Keratinocyte (primary cell): ENCODE results near the gene GRM5. TPM values are rescaled to one million over a fixed set of nuclear protein-coding genes. Genes with fewer than 3 reads are reported as not detected.

Source experiments
- DNase-seq: peaks from one replicate; pipeline ENCODE4 v3.0.0-alpha.2; 2011; ENCODE audit warnings: low read depth, missing footprints, low spot score
- FAIRE-seq: peaks from 2 replicates; lab custom pipeline; 2011; peaks lifted over from hg19 to GRCh38; lab: Jason Lieb, UNC
- H2AFZ ChIP-seq: 2 replicates; pipeline ENCODE4 v1.6.0; 2012; ENCODE audit warnings: low read length, control low read depth, inconsistent platforms; ENCODE audit not compliant: control insufficient read depth
- H3K27ac ChIP-seq: 2 replicates; pipeline ENCODE4 v1.5.1; 2011; ENCODE audit warnings: low read length; ENCODE audit not compliant: control insufficient read depth, insufficient read depth
- H3K27me3 ChIP-seq: 3 replicates; pipeline ENCODE4 v1.6.0; 2011; ENCODE audit warnings: low read length; ENCODE audit not compliant: control insufficient read depth, insufficient read depth; ENCODE audit errors: extremely low read depth
- H3K36me3 ChIP-seq, 2 experiments: 2 replicates in 1 of 2; 3 replicates in 1 of 2; pipeline ENCODE4 v1.5.1; 2011; ENCODE audit warnings: low read length in 2 of 2, mild to moderate bottlenecking in 1 of 2; ENCODE audit not compliant: control insufficient read depth in 2 of 2, insufficient read depth in 2 of 2; ENCODE audit errors: extremely low read depth in 1 of 2
- H3K4me1 ChIP-seq: 3 replicates; pipeline ENCODE4 v1.5.1; 2011; ENCODE audit warnings: low read length; ENCODE audit not compliant: control insufficient read depth, insufficient read depth; ENCODE audit errors: extremely low read depth
- H3K4me2 ChIP-seq: 3 replicates; pipeline ENCODE4 v1.6.0; 2011; ENCODE audit warnings: low read depth, low read length; ENCODE audit not compliant: control insufficient read depth, insufficient read depth; ENCODE audit errors: extremely low read depth
- H3K4me3 ChIP-seq, 3 experiments: fragments of 200-600 bp in 1 of 3; sonication (generic) in 1 of 3; 2 replicates in 2 of 3; 3 replicates in 1 of 3; pipeline ENCODE4 v1.5.1; 2011 to 2016; ENCODE audit warnings: low read length in 3 of 3, mild to moderate bottlenecking in 3 of 3, control low read depth in 2 of 3, inconsistent platforms in 1 of 3, low read depth in 1 of 3, mixed read lengths in 1 of 3, mixed run types in 1 of 3, moderate library complexity in 1 of 3; ENCODE audit not compliant: control insufficient read depth in 2 of 3, insufficient read depth in 2 of 3; ENCODE audit errors: extremely low read depth in 1 of 3
- H3K79me2 ChIP-seq: 2 replicates; pipeline ENCODE4 v1.6.0; 2012; ENCODE audit warnings: low read length; ENCODE audit not compliant: control insufficient read depth, insufficient read depth
- H3K9ac ChIP-seq: 3 replicates; pipeline ENCODE4 v1.6.0; 2011; ENCODE audit warnings: low read length; ENCODE audit not compliant: control insufficient read depth, insufficient read depth; ENCODE audit errors: extremely low read depth
- H3K9me1 ChIP-seq: 3 replicates; pipeline ENCODE4 v1.6.0; 2011; ENCODE audit warnings: low read length; ENCODE audit not compliant: control insufficient read depth, insufficient read depth; ENCODE audit errors: extremely low read depth
- H3K9me3 ChIP-seq: 2 replicates; pipeline ENCODE4 v1.5.1; 2012; ENCODE audit warnings: low read depth, low read length; ENCODE audit not compliant: control insufficient read depth
- H4K20me1 ChIP-seq: 3 replicates; pipeline ENCODE4 v1.6.0; 2011; ENCODE audit warnings: low read length; ENCODE audit not compliant: control insufficient read depth, insufficient read depth; ENCODE audit errors: extremely low read depth
- CTCF ChIP-seq, 3 experiments: IDR thresholded peaks in 1 of 3; conservative IDR thresholded peaks in 1 of 3; optimal IDR thresholded peaks in 1 of 3; 2 replicates in 2 of 3; 3 replicates in 1 of 3; pipeline versions ENCODE3 to v1.5.1; 2011; ENCODE audit warnings: low read length in 3 of 3, mild to moderate bottlenecking in 3 of 3, moderate library complexity in 2 of 3, control low read depth in 1 of 3, inconsistent platforms in 1 of 3; ENCODE audit not compliant: insufficient read depth in 2 of 3; ENCODE audit errors: extremely low read depth in 1 of 3
- EZH2 ChIP-seq: IDR thresholded peaks from one replicate; pipeline ENCODE4 v1.6.1; 2012; ENCODE audit warnings: inconsistent platforms, mild to moderate bottlenecking, low read length, moderate library complexity
- dilution Hi-C: fragments of 300-500 bp; cut with MboI; formaldehyde crosslinking; loops from one replicate; pipeline ENCODE4 v1.7.0; 2020; ENCODE audit warnings: low sequenced_read_pairs; ENCODE audit not compliant: extremely low pct_ligation_motif_present
- polyA plus RNA-seq, 5 experiments: library from polyadenylated mRNA; depleted of rRNA in 3 of 5; stranded (reverse) in 3 of 5; stranded (forward) in 1 of 5; unstranded in 1 of 5; fragments of >200 nt; gene quantifications; 1 replicate in 1 of 5; 2 replicates in 3 of 5; 3 replicates in 1 of 5; pipeline versions ENCODE4 v1.2.1 to v1.2.3, GENCODE V29; 2011 to 2012; ENCODE audit warnings: missing spikeins in 2 of 5, low read depth in 1 of 5, low replicate concordance in 1 of 5

The GRM5 gene
- polyA plus RNA-seq, 1 donor (not counting 4 experiments of a cell fraction or from before 2014, with no cell fraction given) = not detected

GRCh38 chr11:88810420-88811097, 255.2 kb downstream of the GRM5 start:
- Histone ChIP-seq H3K36me3 (no peaks in the 10 kb centered on the region), H4K20me1 (no peaks in the 10 kb centered on the region), H3K9me3 (no peaks in the 10 kb centered on the region), H3K4me2 (no peak overlapping the region), H2AFZ (no peak overlapping the region), H3K4me1 (no peaks in the 10 kb centered on the region), H3K27me3 (no peaks in the 10 kb centered on the region), H3K9me1 (no peaks in the 10 kb centered on the region), H3K27ac (no peak overlapping the region), H3K79me2 (no peaks in the 10 kb centered on the region), H3K4me3 (no peak overlapping the region), H3K9ac (no peak overlapping the region)
- dilution Hi-C loops = no loop called here
- FAIRE-seq = no peak
- no peak for DNase-seq
- no peak for TF ChIP-seq EZH2

GRCh38 chr11:88809126-88809525, 256.7 kb downstream of the GRM5 start:
- no peak overlapping the region for H3K27ac ChIP-seq
- no peaks in the 10 kb centered on the region for H3K9me3 ChIP-seq
- no peak for FAIRE-seq
- H3K36me3 ChIP-seq = no peaks in the 10 kb centered on the region
- H3K4me2 ChIP-seq = no peak overlapping the region
- dilution Hi-C loops = no loop called here
- no peaks in the 10 kb centered on the region for H3K9me1 ChIP-seq
- no peaks in the 10 kb centered on the region for H3K79me2 ChIP-seq
- no peak overlapping the region for H2AFZ ChIP-seq
- no peaks in the 10 kb centered on the region for H4K20me1 ChIP-seq
- no peak for DNase-seq
- H3K9ac ChIP-seq = no peak overlapping the region
- no peak overlapping the region for H3K4me3 ChIP-seq
- TF ChIP-seq CTCF (optimal IDR thresholded peaks at IDR 0.05 in 1 of 3, IDR thresholded peaks at IDR 0.05 in 1 of 3, conservative IDR thresholded peaks at IDR 0.05 in 1 of 3; ENCODE audit: extremely low read depth in 1 of 3, insufficient read depth in 2 of 3, low read length in 3 of 3) (no peak), EZH2 (no peak)
- no peaks in the 10 kb centered on the region for H3K4me1 ChIP-seq
- no peaks in the 10 kb centered on the region for H3K27me3 ChIP-seq

- Histone ChIP-seq H3K4me2 (no peak overlapping the region), H2AFZ (no peak overlapping the region), H3K9ac (no peak overlapping the region), H3K36me3 (no peaks in the 10 kb centered on the region), H3K4me1 (no peaks in the 10 kb centered on the region), H3K79me2 (no peaks in the 10 kb centered on the region), H3K9me1 (no peaks in the 10 kb centered on the region), H3K27ac (no peak overlapping the region), H4K20me1 (no peaks in the 10 kb centered on the region), H3K27me3 (no peaks in the 10 kb centered on the region), H3K4me3 (no peak overlapping the region), H3K9me3 (no peaks in the 10 kb centered on the region)
- DNase-seq = no peak
- dilution Hi-C loops = no loop called here
- TF ChIP-seq CTCF (optimal IDR thresholded peaks at IDR 0.05 in 1 of 3, IDR thresholded peaks at IDR 0.05 in 1 of 3, conservative IDR thresholded peaks at IDR 0.05 in 1 of 3; ENCODE audit: extremely low read depth in 1 of 3, insufficient read depth in 2 of 3, low read length in 3 of 3) (no peak), EZH2 (no peak)
- no peak for FAIRE-seq
Measured at GRCh38 chr11:88807349-88807748, 258.4 kb downstream of the GRM5 start.
